ENCODE results near the gene MXD3. TPM values are rescaled to one million over a fixed set of nuclear protein-coding genes. Genes with fewer than 3 reads are reported as not detected.
A peak's percentile ranks its signal among the peaks of the same experiment; 100 is the strongest.

MXD3 gene
- total RNA-seq, 1 donor from 2014 or later, result 8.4 TPM

DNA sequence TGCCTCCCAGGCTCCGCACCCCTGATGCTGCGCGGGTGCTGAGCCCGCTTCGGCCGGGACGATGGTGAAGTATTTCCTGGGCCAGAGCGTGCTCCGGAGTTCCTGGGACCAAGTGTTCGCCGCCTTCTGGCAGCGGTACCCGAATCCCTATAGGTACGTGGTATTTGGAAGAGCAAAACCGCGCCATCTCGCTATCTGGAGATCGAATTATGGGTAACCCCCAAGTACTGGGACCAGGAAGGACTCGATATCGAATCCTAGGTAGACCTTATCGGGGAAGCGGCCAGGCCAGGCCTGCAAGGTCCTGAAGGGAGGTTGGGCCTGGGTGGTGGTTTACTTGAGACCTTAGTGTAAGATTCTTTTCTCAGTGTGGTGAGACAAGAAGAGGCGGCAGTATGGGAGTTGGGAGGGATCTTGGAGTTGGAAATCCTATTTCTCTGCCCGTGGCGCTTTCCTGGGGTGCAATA lies 7.7 kb downstream of the MXD3 start:
- H3K36me3 Mint-ChIP-seq (ENCODE audit: low read depth), result peaks cover 7% of the 10 kb centered on the region
- H3K27ac Mint-ChIP-seq (ENCODE audit: unreplicated experiment), result peak overlapping the region; percentile 88
- DNase-seq (ENCODE audit: low spot score), result no peak
- TF ChIP-seq, protein P1, sequence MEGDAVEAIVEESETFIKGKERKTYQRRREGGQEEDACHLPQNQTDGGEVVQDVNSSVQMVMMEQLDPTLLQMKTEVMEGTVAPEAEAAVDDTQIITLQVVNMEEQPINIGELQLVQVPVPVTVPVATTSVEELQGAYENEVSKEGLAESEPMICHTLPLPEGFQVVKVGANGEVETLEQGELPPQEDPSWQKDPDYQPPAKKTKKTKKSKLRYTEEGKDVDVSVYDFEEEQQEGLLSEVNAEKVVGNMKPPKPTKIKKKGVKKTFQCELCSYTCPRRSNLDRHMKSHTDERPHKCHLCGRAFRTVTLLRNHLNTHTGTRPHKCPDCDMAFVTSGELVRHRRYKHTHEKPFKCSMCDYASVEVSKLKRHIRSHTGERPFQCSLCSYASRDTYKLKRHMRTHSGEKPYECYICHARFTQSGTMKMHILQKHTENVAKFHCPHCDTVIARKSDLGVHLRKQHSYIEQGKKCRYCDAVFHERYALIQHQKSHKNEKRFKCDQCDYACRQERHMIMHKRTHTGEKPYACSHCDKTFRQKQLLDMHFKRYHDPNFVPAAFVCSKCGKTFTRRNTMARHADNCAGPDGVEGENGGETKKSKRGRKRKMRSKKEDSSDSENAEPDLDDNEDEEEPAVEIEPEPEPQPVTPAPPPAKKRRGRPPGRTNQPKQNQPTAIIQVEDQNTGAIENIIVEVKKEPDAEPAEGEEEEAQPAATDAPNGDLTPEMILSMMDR (IDR thresholded peaks at IDR 0.05), result no peak
- H3K27me3 Mint-ChIP-seq (ENCODE audit: low read depth), result no peaks in the 10 kb centered on the region
- H3K9me3 Mint-ChIP-seq (ENCODE audit: low read depth), result no peaks in the 10 kb centered on the region
- peak overlapping the region; percentile 85 for H3K4me3 Mint-ChIP-seq (ENCODE audit: unreplicated experiment)
- H3K4me1 Mint-ChIP-seq (ENCODE audit: low read depth), result peaks cover 57% of the 10 kb centered on the region

DNA sequence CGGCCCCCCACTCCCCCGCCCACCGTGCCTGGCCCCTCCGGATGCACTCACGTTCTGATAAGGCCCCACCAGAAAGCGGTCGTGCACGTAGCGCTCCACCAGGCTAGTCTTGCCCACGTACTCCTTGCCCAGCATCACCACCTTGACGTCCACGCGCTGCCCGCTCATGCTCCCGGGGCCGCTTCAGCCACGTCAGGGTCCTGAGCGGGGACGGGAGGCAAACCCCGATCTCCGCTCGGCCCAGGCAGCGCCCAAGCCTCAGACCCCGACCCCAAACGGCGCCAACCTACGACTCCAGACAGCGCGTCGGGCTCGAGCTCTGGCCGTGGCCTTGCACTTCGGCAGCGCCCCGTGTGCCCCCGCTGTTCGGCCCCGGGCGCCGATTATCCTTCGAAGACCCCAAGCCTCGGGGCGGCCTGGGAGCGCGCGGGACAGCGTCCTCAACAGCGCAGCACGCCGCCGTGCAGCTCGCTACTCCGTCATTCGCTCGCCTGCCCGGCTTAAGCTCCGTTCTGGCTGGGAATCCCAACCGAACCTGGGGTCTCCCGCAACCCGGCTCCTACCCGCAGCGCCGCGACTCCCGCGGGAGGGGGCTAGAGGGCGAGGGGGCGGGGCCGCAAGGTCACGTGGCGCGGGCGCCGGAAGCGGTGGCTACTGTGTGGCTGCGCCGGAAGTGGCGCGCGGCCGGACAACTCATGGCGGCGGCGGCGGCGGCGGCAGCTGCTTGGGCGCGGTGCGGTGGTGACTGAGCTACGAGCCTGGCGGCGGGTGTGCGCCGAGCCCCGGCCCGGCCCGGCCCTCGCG lies 8.4 kb downstream of the MXD3 start, which contains the start of the genes PRELID1 and RAB24:
Gene PRELID1 (plus strand): TSS at position 679 of the 804 bp plus-strand sequence. CDS start 187 bp downstream, outside the sequence.
Gene RAB24 (minus strand): TSS at position 599 of the 804 bp plus-strand sequence. CDS start 431 bp downstream, at position 168.
- H3K27me3 Mint-ChIP-seq (ENCODE audit: low read depth), result no peaks in the 10 kb centered on the region
- peak within 1 kb of the TSS; percentile 85 for H3K4me3 Mint-ChIP-seq (ENCODE audit: unreplicated experiment)
- no peak for DNase-seq (ENCODE audit: low spot score)
- TF ChIP-seq, protein P1 (IDR thresholded peaks at IDR 0.05), result peak; percentile 70
- H3K9me3 Mint-ChIP-seq (ENCODE audit: low read depth), result no peaks in the 10 kb centered on the region
- peak within 1 kb of the TSS; percentile 88 for H3K27ac Mint-ChIP-seq (ENCODE audit: unreplicated experiment)
- H3K36me3 Mint-ChIP-seq (ENCODE audit: low read depth), result peaks cover 7% of the 10 kb centered on the region
- peaks cover 58% of the 10 kb centered on the region for H3K4me1 Mint-ChIP-seq (ENCODE audit: low read depth)

DNA sequence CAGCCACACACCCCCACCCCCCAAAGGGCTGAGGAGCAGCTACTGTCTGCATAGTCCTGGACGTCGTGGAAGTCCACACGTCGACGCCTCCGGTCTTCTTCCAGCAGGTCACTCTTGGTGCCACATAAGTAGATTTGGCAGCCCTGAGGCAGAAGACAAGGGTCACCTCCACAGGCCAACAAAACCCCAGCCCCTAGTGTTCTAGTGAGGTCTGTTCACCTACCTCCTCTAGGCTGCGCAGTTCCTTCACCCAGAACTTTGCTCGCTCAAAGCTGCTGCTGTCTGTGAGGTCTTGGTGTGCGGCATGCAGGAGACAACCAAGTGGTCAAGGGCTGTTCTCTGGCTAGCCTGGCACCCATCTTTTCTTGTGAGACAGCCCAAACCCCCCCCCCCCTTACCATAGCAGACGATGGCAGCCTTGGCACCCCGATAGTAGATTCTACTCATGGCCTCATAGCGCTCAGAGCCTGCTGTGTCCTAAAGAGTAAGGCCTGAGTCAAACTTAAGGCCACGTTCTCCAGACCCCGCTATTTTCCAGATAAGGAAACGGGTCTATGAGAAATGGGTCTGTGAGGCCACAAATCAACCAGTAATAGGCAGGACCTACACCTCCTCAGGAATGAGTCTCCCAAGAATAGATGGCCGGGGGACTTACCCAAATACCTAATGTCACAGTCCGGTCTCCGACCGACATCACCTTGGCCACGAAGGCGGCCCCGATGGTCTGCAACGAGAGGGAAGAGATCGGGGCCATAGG lies 9.2 kb downstream of the MXD3 start:
- TF ChIP-seq, protein P1 (IDR thresholded peaks at IDR 0.05), result no peak
- H3K4me1 Mint-ChIP-seq (ENCODE audit: low read depth), result peaks cover 58% of the 10 kb centered on the region
- no peaks in the 10 kb centered on the region for H3K9me3 Mint-ChIP-seq (ENCODE audit: low read depth)
- H3K27me3 Mint-ChIP-seq (ENCODE audit: low read depth), result no peaks in the 10 kb centered on the region
- peaks cover 7% of the 10 kb centered on the region for H3K36me3 Mint-ChIP-seq (ENCODE audit: low read depth)
- no peak for DNase-seq (ENCODE audit: low spot score)
- peak overlapping the region; percentile 86 for H3K27ac Mint-ChIP-seq (ENCODE audit: unreplicated experiment)
- peak overlapping the region; percentile 85 for H3K4me3 Mint-ChIP-seq (ENCODE audit: unreplicated experiment)

DNA sequence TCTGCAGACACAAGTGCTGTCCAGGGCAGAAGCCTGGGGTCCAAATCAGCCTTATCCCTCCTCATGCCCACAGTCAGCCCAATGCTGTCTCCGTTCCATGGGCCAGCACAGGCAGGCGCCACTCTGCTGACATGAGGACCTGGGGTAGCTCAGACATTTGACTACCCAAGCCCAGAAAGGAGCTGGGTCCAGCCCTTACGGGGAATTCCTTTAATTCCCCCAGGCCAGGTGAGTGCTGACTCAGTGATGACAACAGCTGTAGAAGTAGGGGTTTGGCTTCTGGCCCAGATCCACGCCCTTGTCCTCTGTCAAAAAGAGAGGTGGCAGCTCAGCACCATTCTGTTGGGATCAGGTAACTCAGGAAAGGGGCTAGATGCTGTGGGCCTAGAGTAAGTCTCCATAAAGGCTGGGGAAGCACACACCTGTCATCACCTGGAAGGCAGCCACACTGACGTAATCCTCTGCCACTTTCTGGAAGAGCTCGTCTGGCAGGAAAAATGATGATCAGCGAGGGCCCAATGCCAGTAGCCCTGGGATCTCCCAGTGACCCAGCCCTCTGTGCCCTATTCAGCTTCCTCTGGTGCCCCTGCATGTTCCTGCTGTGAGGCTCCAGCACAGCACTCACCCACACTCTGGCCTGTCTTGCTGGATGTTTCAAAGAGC lies 10.1 kb downstream of the MXD3 start:
- TF ChIP-seq, protein P1 (IDR thresholded peaks at IDR 0.05), result no peak
- Mint-ChIP-seq H3K36me3 (ENCODE audit: low read depth) (peaks cover 5% of the 10 kb centered on the region), H3K27me3 (ENCODE audit: low read depth) (no peaks in the 10 kb centered on the region), H3K4me3 (ENCODE audit: unreplicated experiment) (peak overlapping the region; percentile 85), H3K9me3 (ENCODE audit: low read depth) (no peaks in the 10 kb centered on the region), H3K27ac (ENCODE audit: unreplicated experiment) (peak overlapping the region; percentile 71), H3K4me1 (ENCODE audit: low read depth) (peaks cover 55% of the 10 kb centered on the region)
- no peak for DNase-seq (ENCODE audit: low spot score)

DNA sequence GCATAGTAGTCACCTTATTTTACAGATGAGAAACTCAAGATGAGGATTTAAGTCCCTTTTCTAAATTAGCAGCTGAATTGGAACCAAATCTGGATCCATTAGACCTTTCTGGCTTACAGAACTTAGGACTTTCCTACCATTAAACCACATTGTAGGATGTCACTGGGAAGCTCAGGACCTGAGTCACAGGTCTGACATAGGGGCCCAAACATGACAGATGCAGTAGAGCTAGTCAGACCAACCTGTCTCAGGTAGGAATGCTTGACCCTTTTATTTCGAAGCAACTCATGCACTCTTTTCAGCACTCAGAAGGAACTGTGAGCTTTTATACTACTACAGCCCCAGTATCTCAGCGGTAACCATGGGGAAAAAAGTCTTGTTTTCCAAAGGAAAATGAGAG lies 10.7 kb downstream of the MXD3 start:
- no peaks in the 10 kb centered on the region for H3K27me3 Mint-ChIP-seq (ENCODE audit: low read depth)
- H3K9me3 Mint-ChIP-seq (ENCODE audit: low read depth), result no peaks in the 10 kb centered on the region
- no peak for DNase-seq (ENCODE audit: low spot score)
- peaks cover 53% of the 10 kb centered on the region for H3K4me1 Mint-ChIP-seq (ENCODE audit: low read depth)
- TF ChIP-seq, protein P1 (IDR thresholded peaks at IDR 0.05), result no peak
- peak overlapping the region; percentile 94 for H3K27ac Mint-ChIP-seq (ENCODE audit: unreplicated experiment)
- peaks cover 5% of the 10 kb centered on the region for H3K36me3 Mint-ChIP-seq (ENCODE audit: low read depth)
- H3K4me3 Mint-ChIP-seq (ENCODE audit: unreplicated experiment), result no peak overlapping the region
